Kidney (tissue), 14 donors: ENCODE data around the gene AICDA. TPM values are rescaled to one million over a fixed set of nuclear protein-coding genes. Genes with fewer than 3 reads are reported as not detected.

Experiments used
- DNase-seq, 5 donors: peaks; one replicate each; pipeline ENCODE4 v3.0.0-alpha.2; 2013 to 2020
- FAIRE-seq: peaks from 2 replicates; lab custom pipeline; 2012; peaks lifted over from hg19 to GRCh38; lab: Jason Lieb, UNC
- H3K27ac ChIP-seq, 2 donors: one replicate each; pipeline ENCODE4 v1.7.0; 2013; ENCODE audit warnings: low read depth in 2 of 2, low read length in 2 of 2, inconsistent platforms in 1 of 2
- H3K27me3 ChIP-seq: one replicate; pipeline ENCODE4 v1.7.1; 2013; ENCODE audit warnings: low read length, inconsistent platforms; ENCODE audit not compliant: control insufficient read depth, insufficient read depth
- H3K36me3 ChIP-seq, 3 donors: one replicate each; pipeline versions ENCODE4 v1.7.0 to v1.7.1; 2013; ENCODE audit warnings: low read length in 3 of 3, control low read depth in 1 of 3, inconsistent platforms in 1 of 3; ENCODE audit not compliant: insufficient read depth in 3 of 3, control insufficient read depth in 2 of 3
- H3K4me1 ChIP-seq, 3 donors: one replicate each; pipeline versions ENCODE4 v1.7.0 to v1.7.1; 2013; ENCODE audit warnings: low read length in 3 of 3, inconsistent platforms in 1 of 3, low read depth in 1 of 3; ENCODE audit not compliant: control insufficient read depth in 2 of 3, insufficient read depth in 2 of 3
- H3K4me3 ChIP-seq, 3 donors: one replicate each; pipeline versions ENCODE4 v1.7.0 to v1.8.1; 2013; ENCODE audit warnings: low read length in 3 of 3, control low read depth in 1 of 3, inconsistent platforms in 1 of 3
- H3K9ac ChIP-seq, 3 donors: one replicate each; pipeline versions ENCODE4 v1.7.0 to v1.7.1; 2013; ENCODE audit warnings: low read length in 3 of 3, control low read depth in 1 of 3, inconsistent platforms in 1 of 3
- H3K9me3 ChIP-seq, 3 donors: one replicate each; pipeline versions ENCODE4 v1.7.0 to v1.7.1; 2013; ENCODE audit warnings: low read length in 3 of 3, control low read depth in 1 of 3, inconsistent platforms in 1 of 3; ENCODE audit not compliant: control insufficient read depth in 2 of 3, insufficient read depth in 1 of 3
- CTCF ChIP-seq: IDR thresholded peaks from 3 replicates; pipeline ENCODE4 v1.5.1; 2012; ENCODE audit warnings: mild to moderate bottlenecking, moderate library complexity, borderline replicate concordance; ENCODE audit not compliant: insufficient read depth; ENCODE audit errors: extremely low read depth
- intact Hi-C: fragments of 100-400 bp; cut with DNase I; formaldehyde crosslinking; loops from one replicate; pipeline ENCODE4 v1.11.1; 2022
- polyA plus RNA-seq: library from polyadenylated mRNA; stranded (reverse); fragments of 350-450 nt; fragmentation: Illumina TruSeq; extraction: RNeasy Lipid Tissue Mini Kit (QIAGEN cat#74804); gene quantifications from one replicate; pipeline ENCODE4 v1.2.3, GENCODE V29; 2014; ENCODE audit warnings: low read depth, low replicate concordance; ENCODE audit not compliant: insufficient read depth
- total RNA-seq: library from RNA; stranded (reverse); fragmentation: NEBNext Ultra II Directional; extraction: Animal tissue kit (Norgen Biotek cat#: 25700); gene quantifications from one replicate; pipeline ENCODE4 v1.2.1, GENCODE V29; 2021
- donor health status: control.
- donor health status: control.
- donor health status: control.
- donor health status: control.
- donor health status: control.
- donor health status: DM: yes; HTN: yes; CAD: no.
- donor health status: Normal renal cell carcinoma (clear cell type).

Gene AICDA
- total and polyA plus RNA-seq, 2 donors from 2014 or later, result not detected

DNA sequence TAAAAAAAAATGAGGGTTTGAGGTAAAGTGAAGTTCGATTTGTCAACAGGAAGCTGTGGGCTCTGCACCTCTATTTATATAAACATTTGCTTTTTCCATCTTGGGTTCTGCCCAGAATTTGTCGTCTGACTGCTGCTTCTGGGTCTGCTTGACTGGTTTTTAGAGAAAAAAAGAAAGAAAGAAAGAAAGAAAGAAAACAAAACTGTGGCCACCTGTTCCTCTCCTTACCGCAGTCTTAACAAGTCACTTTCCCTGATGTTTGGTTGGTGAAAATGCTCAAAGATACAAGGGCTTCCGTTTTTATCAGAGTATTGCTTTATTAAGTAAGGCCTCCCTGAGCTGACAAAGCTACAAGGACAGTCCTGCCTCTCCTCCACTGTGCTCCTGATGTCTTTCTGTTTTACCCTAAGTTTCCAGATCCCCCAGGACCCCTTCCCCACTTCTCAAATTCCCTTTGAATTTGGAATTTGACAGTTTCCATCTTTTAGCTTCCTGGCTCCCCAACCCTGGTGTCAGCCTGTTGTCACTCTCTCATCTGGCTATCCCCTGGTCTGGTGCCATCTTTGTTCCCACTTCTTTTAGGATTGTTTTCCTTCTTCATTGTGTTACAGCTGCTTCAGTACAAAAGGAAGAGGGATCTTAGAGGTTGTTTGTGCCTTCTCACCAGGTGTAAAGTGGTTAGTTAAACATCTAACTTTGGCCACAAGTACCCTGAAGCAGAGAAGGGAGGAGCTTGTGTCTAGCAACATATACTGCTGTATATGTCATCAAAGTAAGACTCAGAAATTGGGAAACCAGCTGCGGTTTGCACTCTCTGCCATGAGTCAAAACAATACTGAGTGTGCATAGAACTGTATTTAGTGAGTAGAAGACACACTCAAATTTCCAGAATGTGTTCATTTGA, 31.9 kb upstream of the AICDA start:
- no peak for TF ChIP-seq CTCF
- intact Hi-C loops, result no loop called here
- H3K36me3 ChIP-seq, result no peaks in the 10 kb centered on the region
- H3K27ac ChIP-seq, result no peak overlapping the region
- no peaks in the 10 kb centered on the region for H3K27me3 ChIP-seq
- H3K4me3 ChIP-seq, result no peak overlapping the region
- H3K4me1 ChIP-seq, result no peaks in the 10 kb centered on the region
- DNase-seq (no peak), FAIRE-seq (no peak)
- no peaks in the 10 kb centered on the region for H3K9me3 ChIP-seq
- no peak overlapping the region for H3K9ac ChIP-seq

- Histone ChIP-seq H3K4me1 (no peaks in the 10 kb centered on the region), H3K27ac (no peak overlapping the region), H3K36me3 (no peaks in the 10 kb centered on the region), H3K9ac (no peak overlapping the region), H3K9me3 (no peaks in the 10 kb centered on the region), H3K27me3 (no peaks in the 10 kb centered on the region), H3K4me3 (no peak overlapping the region)
- no peak for TF ChIP-seq CTCF
- FAIRE-seq (no peak), DNase-seq (no peak)
- intact Hi-C loops, result no loop called here
These were observed 30.1 kb upstream of the AICDA start for GRCh38 chr12:8642775-8643174.

DNA sequence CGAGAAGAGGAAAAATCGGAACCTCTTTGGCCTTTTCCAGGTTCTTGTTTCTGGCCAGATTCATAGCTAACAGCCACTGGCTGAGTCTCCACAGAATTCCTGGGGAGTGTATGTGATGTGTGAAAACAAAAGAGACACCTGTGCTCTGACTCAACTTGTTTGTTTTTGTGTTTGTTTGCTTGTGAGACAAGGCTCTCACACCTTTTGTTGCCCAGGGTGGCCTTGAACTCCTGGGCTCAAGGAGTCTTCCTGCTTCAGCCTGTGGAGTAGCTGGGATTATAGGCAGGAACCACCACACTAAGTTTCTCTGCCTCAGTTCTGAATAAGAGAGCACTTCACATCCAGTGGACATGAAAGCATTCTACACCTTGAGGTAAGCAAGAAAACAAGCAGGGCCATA, 27.3 kb upstream of the AICDA start:
- H3K9me3 ChIP-seq, result no peaks in the 10 kb centered on the region
- no peak overlapping the region for H3K4me3 ChIP-seq
- FAIRE-seq, result no peak
- no peaks in the 10 kb centered on the region for H3K36me3 ChIP-seq
- no peak for DNase-seq
- no peak overlapping the region for H3K27ac ChIP-seq
- no peaks in the 10 kb centered on the region for H3K4me1 ChIP-seq
- intact Hi-C loops, result no loop called here
- no peak for TF ChIP-seq CTCF
- H3K27me3 ChIP-seq, result no peaks in the 10 kb centered on the region
- no peak overlapping the region for H3K9ac ChIP-seq
